Measurements from ENCODE around the gene PGF. TPM values are rescaled to one million over a fixed set of nuclear protein-coding genes. Genes with fewer than 3 reads are reported as not detected.
A peak's percentile ranks its signal among the peaks of the same experiment; 100 is the strongest.
"Not testable (repeated sequence)": the region's sequence is repeated elsewhere in the genome, so short reads cannot be mapped to it uniquely, and the experiment has no call there.

PGF gene
- polyA plus RNA-seq = 1 to 10 TPM; 2.4 to 2.5 TPM

GRCh38 chr14:74955229-74956026 is at the start of gene PGF:
Gene PGF, minus strand, starts transcription at chr14:74955597. Its CDS starts 355 bp downstream, at chr14:74955242.
- no peaks in the 10 kb centered on the region for H3K27me3 ChIP-seq (ENCODE audit: control insufficient read depth in 1 of 2, insufficient read depth in 2 of 2, low read length in 2 of 2)
- no peaks in the 10 kb centered on the region for H3K36me3 ChIP-seq (ENCODE audit: control insufficient read depth in 2 of 2, insufficient read depth in 2 of 2, low read length in 1 of 2)
- H3K4me3 ChIP-seq (ENCODE audit: low read depth in 1 of 2, low read length in 2 of 2) = peak within 1 kb of the TSS; percentile 49 to 51
- no peaks in the 10 kb centered on the region for H3K9me3 ChIP-seq (ENCODE audit: control insufficient read depth in 2 of 2, insufficient read depth in 1 of 2, low read depth in 1 of 2, low read length in 1 of 2)
- WGBS, 2 donors = 4 to 5% methylated on average over 64 to 73 of the region's 73 CpGs
- H3K27ac ChIP-seq (ENCODE audit: low read depth in 2 of 2, low read length in 1 of 2) = peak within 1 kb of the TSS in 1 of 2 donors; percentile 6
- H3K4me1 ChIP-seq (ENCODE audit: control insufficient read depth in 2 of 2, insufficient read depth in 2 of 2, low read length in 1 of 2) = peaks cover 4 to 21% of the 10 kb centered on the region in 2 donors

DNA sequence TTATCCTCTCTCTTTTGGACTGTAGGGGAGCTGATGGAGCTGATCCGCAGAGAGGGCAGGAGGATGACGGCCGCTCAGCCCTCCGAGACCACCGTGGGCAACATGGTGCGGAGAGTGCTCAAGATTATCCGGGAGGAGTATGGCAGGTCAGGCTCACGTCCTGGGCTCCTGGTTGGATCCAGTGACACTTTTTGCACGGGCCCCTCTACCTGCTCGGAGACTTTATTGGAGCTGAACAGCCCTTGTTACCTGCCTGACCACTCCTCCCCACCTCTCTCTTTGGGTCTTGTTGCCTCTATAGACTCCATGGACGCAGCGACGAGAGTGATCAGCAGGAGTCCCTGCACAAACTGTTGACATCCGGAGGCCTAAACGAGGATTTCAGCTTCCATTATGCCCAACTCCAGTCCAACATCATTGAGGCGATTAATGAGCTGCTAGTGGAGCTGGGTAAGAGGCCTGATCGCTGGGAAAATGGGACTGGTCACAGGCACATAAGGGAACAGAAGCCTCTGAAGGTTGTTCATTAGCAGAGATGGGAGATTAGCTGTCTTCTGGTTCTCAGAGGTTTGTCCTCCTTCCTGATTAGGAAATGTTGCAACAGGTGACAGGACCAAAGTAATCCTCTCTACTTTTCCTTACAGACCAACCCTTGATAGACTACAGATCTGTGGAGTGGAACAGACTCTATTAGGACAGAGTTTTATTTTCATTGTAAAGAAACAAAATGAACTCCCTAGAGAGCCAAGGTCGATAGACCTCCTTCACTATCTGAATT is 48.0 kb upstream of the PGF start:
- H3K27ac ChIP-seq (ENCODE audit: low read depth in 2 of 2, low read length in 1 of 2) = peak overlapping the region; percentile 85 to 92

DNA sequence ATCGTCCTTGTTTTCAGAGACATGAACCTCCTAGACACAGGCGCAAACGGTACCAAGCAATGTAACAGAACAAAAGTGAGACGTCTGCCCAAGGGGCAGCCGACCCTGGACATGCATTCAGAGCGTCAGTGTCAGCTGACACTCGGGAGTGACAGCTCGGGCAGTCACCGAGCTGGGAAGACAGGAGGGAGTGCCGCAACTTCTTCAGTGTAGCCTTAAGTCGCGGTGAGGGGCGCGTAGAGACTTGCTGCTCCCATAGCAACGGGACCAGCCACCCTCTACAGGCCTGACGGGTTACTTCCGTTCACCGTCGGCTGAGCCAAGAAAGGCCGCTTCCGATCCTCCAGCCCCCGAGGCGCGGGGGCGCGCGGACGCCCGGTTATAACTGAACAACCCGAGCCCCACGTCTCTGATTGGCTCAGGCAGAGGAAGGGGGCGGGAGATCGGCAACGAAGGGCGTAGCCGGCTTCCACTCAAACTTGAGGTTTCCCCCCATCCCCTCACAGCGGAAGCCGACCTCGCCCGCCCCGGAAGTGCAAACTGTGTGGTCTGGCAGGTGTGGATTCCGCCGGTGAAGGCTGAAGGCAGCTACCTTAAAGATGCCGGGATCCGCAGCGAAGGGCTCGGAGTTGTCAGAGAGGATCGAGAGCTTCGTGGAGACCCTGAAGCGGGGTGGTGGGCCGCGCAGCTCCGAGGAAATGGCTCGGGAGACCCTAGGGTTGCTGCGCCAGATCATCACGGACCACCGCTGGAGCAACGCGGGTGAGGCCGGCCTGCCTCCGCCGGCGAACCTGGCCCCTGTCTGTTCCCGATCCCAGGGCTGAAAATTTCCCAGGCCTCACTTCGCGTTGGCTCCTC is 47.2 kb upstream of the PGF start, which contains the start of gene EIF2B2:
EIF2B2 (plus strand) TSS at position 530 of the 858 bp plus-strand sequence; CDS start at position 600, 70 bp downstream.
- Histone ChIP-seq H3K27me3 (ENCODE audit: control insufficient read depth in 1 of 2, insufficient read depth in 2 of 2, low read length in 2 of 2) (no peaks in the 10 kb centered on the region), H3K4me1 (ENCODE audit: control insufficient read depth in 2 of 2, insufficient read depth in 2 of 2, low read length in 1 of 2) (peaks cover 0 to 3% of the 10 kb centered on the region in 2 donors), H3K36me3 (ENCODE audit: control insufficient read depth in 2 of 2, insufficient read depth in 2 of 2, low read length in 1 of 2) (peaks cover 5 to 7% of the 10 kb centered on the region in 2 donors), H3K27ac (ENCODE audit: low read depth in 2 of 2, low read length in 1 of 2) (peak within 1 kb of the TSS; percentile 85 to 92), H3K9me3 (ENCODE audit: control insufficient read depth in 2 of 2, insufficient read depth in 1 of 2, low read depth in 1 of 2, low read length in 1 of 2) (no peaks in the 10 kb centered on the region), H3K4me3 (ENCODE audit: low read depth in 1 of 2, low read length in 2 of 2) (peak within 1 kb of the TSS; percentile 89)
- 1% methylated on average over 66 of the region's 66 CpGs for WGBS, 2 donors

More for the DNA sequence above, 48.0 kb upstream of the PGF start:
- Histone ChIP-seq H3K4me3 (ENCODE audit: low read depth in 1 of 2, low read length in 2 of 2) (peak overlapping the region; percentile 89), H3K4me1 (ENCODE audit: control insufficient read depth in 2 of 2, insufficient read depth in 2 of 2, low read length in 1 of 2) (peaks cover 0 to 3% of the 10 kb centered on the region in 2 donors), H3K36me3 (ENCODE audit: control insufficient read depth in 2 of 2, insufficient read depth in 2 of 2, low read length in 1 of 2) (peaks cover 9 to 15% of the 10 kb centered on the region in 2 donors), H3K27me3 (ENCODE audit: control insufficient read depth in 1 of 2, insufficient read depth in 2 of 2, low read length in 2 of 2) (no peaks in the 10 kb centered on the region), H3K9me3 (ENCODE audit: control insufficient read depth in 2 of 2, insufficient read depth in 1 of 2, low read depth in 1 of 2, low read length in 1 of 2) (no peaks in the 10 kb centered on the region)
- 9% methylated on average over 18 of the region's 18 CpGs for WGBS, 2 donors

DNA sequence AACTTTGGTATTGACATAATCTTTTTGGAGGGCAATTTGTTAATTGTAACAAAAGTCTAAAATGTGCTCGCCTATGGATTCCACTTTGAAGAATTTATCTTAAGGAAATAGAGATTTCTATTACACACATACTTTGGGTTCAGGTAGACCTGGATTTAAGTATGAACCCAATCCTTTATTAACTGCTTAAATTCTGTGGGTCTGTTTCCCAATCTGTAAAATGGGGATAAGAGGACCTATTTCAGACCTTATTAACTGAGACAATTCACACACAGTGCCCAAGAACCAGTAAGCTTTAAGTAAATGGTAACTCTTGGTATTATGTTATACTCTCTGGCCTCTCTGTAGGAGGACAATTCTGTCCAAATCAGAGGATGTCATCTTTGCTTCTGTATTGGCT is 46.5 kb upstream of the PGF start:
- Histone ChIP-seq H3K27ac (ENCODE audit: low read depth in 2 of 2, low read length in 1 of 2) (peak overlapping the region; percentile 85 to 92), H3K9me3 (ENCODE audit: control insufficient read depth in 2 of 2, insufficient read depth in 1 of 2, low read depth in 1 of 2, low read length in 1 of 2) (no peaks in the 10 kb centered on the region), H3K4me1 (ENCODE audit: control insufficient read depth in 2 of 2, insufficient read depth in 2 of 2, low read length in 1 of 2) (peaks cover 0 to 3% of the 10 kb centered on the region in 2 donors), H3K4me3 (ENCODE audit: low read depth in 1 of 2, low read length in 2 of 2) (peak overlapping the region in 1 of 2 donors; percentile 89), H3K27me3 (ENCODE audit: control insufficient read depth in 1 of 2, insufficient read depth in 2 of 2, low read length in 2 of 2) (no peaks in the 10 kb centered on the region), H3K36me3 (ENCODE audit: control insufficient read depth in 2 of 2, insufficient read depth in 2 of 2, low read length in 1 of 2) (peaks cover 5% of the 10 kb centered on the region in 2 donors)
- WGBS, 2 donors = 91 to 98% methylated on average over 1 of the region's 1 CpG

- Histone ChIP-seq H3K4me1 (ENCODE audit: control insufficient read depth in 2 of 2, insufficient read depth in 2 of 2, low read length in 1 of 2) (peaks cover 0 to 3% of the 10 kb centered on the region in 2 donors), H3K27ac (ENCODE audit: low read depth in 2 of 2, low read length in 1 of 2) (no peak overlapping the region), H3K4me3 (ENCODE audit: low read depth in 1 of 2, low read length in 2 of 2) (no peak overlapping the region), H3K9me3 (ENCODE audit: control insufficient read depth in 2 of 2, insufficient read depth in 1 of 2, low read depth in 1 of 2, low read length in 1 of 2) (no peaks in the 10 kb centered on the region), H3K27me3 (ENCODE audit: control insufficient read depth in 1 of 2, insufficient read depth in 2 of 2, low read length in 2 of 2) (no peaks in the 10 kb centered on the region), H3K36me3 (ENCODE audit: control insufficient read depth in 2 of 2, insufficient read depth in 2 of 2, low read length in 1 of 2) (peaks cover 0 to under 1% of the 10 kb centered on the region in 2 donors)
- 96% methylated on average over 2 of the region's 2 CpGs for WGBS, 2 donors
These were observed 45.9 kb upstream of the PGF start for GRCh38 chr14:75001261-75001660.

DNA sequence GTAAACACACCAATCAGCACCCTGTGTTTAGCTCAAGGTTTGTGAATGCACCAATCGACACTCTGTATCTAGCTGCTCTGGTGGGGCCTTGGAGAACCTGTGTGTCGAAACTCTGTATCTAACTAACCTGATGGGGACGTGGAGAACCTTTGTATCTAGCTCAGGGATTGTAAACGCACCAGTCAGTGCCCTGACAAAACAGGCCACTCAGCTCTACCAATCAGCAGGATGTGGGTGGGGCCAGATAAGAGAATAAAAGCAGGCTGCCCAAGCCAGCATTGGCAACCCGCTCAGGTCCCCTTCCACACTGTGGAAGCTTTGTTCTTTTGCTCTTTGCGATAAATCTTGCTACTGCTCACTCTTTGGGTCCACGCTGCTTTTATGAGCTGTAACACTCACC is 40.4 kb upstream of the PGF start:
- 90 to 97% methylated on average over 3 to 6 of the region's 7 CpGs for WGBS, 2 donors
- H3K36me3 ChIP-seq (ENCODE audit: control insufficient read depth in 2 of 2, insufficient read depth in 2 of 2, low read length in 1 of 2); H3K27ac ChIP-seq (ENCODE audit: low read depth in 2 of 2, low read length in 1 of 2); H3K4me1 ChIP-seq (ENCODE audit: control insufficient read depth in 2 of 2, insufficient read depth in 2 of 2, low read length in 1 of 2); H3K4me3 ChIP-seq (ENCODE audit: low read depth in 1 of 2, low read length in 2 of 2); H3K27me3 ChIP-seq (ENCODE audit: control insufficient read depth in 1 of 2, insufficient read depth in 2 of 2, low read length in 2 of 2); H3K9me3 ChIP-seq (ENCODE audit: control insufficient read depth in 2 of 2, insufficient read depth in 1 of 2, low read depth in 1 of 2, low read length in 1 of 2): not testable (repeated sequence)

- not testable (repeated sequence) for H3K4me1 ChIP-seq (ENCODE audit: control insufficient read depth in 2 of 2, insufficient read depth in 2 of 2, low read length in 1 of 2); H3K27ac ChIP-seq (ENCODE audit: low read depth in 2 of 2, low read length in 1 of 2); H3K9me3 ChIP-seq (ENCODE audit: control insufficient read depth in 2 of 2, insufficient read depth in 1 of 2, low read depth in 1 of 2, low read length in 1 of 2); H3K4me3 ChIP-seq (ENCODE audit: low read depth in 1 of 2, low read length in 2 of 2); H3K27me3 ChIP-seq (ENCODE audit: control insufficient read depth in 1 of 2, insufficient read depth in 2 of 2, low read length in 2 of 2); H3K36me3 ChIP-seq (ENCODE audit: control insufficient read depth in 2 of 2, insufficient read depth in 2 of 2, low read length in 1 of 2)
- 92 to 94% methylated on average over 23 to 28 of the region's 28 CpGs for WGBS, 2 donors
These were observed 38.8 kb upstream of the PGF start for GRCh38 chr14:74994182-74994581.

- H3K27ac ChIP-seq (ENCODE audit: low read depth in 2 of 2, low read length in 1 of 2) = no peak overlapping the region
- H3K36me3 ChIP-seq (ENCODE audit: control insufficient read depth in 2 of 2, insufficient read depth in 2 of 2, low read length in 1 of 2) = no peaks in the 10 kb centered on the region
- peaks cover 4 to 6% of the 10 kb centered on the region in 2 donors for H3K4me1 ChIP-seq (ENCODE audit: control insufficient read depth in 2 of 2, insufficient read depth in 2 of 2, low read length in 1 of 2)
- H3K9me3 ChIP-seq (ENCODE audit: control insufficient read depth in 2 of 2, insufficient read depth in 1 of 2, low read depth in 1 of 2, low read length in 1 of 2) = no peaks in the 10 kb centered on the region
- H3K4me3 ChIP-seq (ENCODE audit: low read depth in 1 of 2, low read length in 2 of 2) = no peak overlapping the region
- H3K27me3 ChIP-seq (ENCODE audit: control insufficient read depth in 1 of 2, insufficient read depth in 2 of 2, low read length in 2 of 2) = no peaks in the 10 kb centered on the region
- 89 to 100% methylated on average over 1 of the region's 1 CpG for WGBS, 2 donors
These were observed 33.6 kb upstream of the PGF start for GRCh38 chr14:74988993-74989392.

DNA sequence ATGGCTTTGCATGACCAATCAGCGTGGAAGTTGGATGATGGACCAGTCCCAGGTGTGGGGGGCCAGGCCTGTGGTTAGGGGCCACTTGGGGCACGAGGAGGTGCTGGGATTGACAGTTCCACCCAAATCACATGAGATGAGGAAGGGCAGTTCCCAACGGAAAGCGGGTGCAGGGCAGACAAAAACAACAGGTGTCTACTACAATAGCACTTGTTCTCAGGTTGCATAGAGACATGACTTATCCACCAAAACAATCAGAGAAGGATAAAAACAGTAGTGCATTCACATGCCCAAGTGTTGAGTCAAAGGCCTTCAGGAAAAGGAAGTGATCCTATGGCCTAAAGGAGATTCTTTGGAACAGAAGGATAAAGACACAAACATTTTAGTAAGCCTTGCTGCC is 32.7 kb upstream of the PGF start:
- Histone ChIP-seq H3K4me1 (ENCODE audit: control insufficient read depth in 2 of 2, insufficient read depth in 2 of 2, low read length in 1 of 2) (peaks cover 4 to 6% of the 10 kb centered on the region in 2 donors), H3K27me3 (ENCODE audit: control insufficient read depth in 1 of 2, insufficient read depth in 2 of 2, low read length in 2 of 2) (no peaks in the 10 kb centered on the region), H3K27ac (ENCODE audit: low read depth in 2 of 2, low read length in 1 of 2) (peak overlapping the region; percentile 30 to 55), H3K9me3 (ENCODE audit: control insufficient read depth in 2 of 2, insufficient read depth in 1 of 2, low read depth in 1 of 2, low read length in 1 of 2) (no peaks in the 10 kb centered on the region), H3K36me3 (ENCODE audit: control insufficient read depth in 2 of 2, insufficient read depth in 2 of 2, low read length in 1 of 2) (no peaks in the 10 kb centered on the region), H3K4me3 (ENCODE audit: low read depth in 1 of 2, low read length in 2 of 2) (no peak overlapping the region)
- WGBS, 2 donors = 57 to 65% methylated on average over 4 of the region's 4 CpGs
